HepG2 (cell line): ENCODE results near the gene CTRB2. TPM values are rescaled to one million over a fixed set of nuclear protein-coding genes. Genes with fewer than 3 reads are reported as not detected.
A peak's percentile ranks its signal among the peaks of the same experiment; 100 is the strongest.

Source experiments
- AKAP8 ChIP-seq: sonication (generic); formaldehyde crosslinking; IDR thresholded peaks from 2 replicates; pipeline ENCODE4 v1.5.1; 2020; ENCODE audit warnings: mild to moderate bottlenecking, missing genetic modification reagents
- ATF7-NPFF ChIP-seq: sonication (generic); formaldehyde crosslinking; IDR thresholded peaks from 2 replicates; pipeline ENCODE4 v1.8.1; 2023; ENCODE audit warnings: mild to moderate bottlenecking, low read depth, missing genetic modification reagents, moderate library complexity
- BRD4 ChIP-seq: sonication (generic); formaldehyde crosslinking; IDR thresholded peaks from 2 replicates; pipeline ENCODE4 v1.4.0; 2020; ENCODE audit warnings: missing genetic modification reagents
- CHD4 ChIP-seq: fragments of 200-600 bp; sonication (generic); IDR thresholded peaks from 2 replicates; pipeline ENCODE4 v1.7.0; 2017; ENCODE audit warnings: mild to moderate bottlenecking, low read length, borderline replicate concordance
- ELF4 ChIP-seq: sonication (generic); formaldehyde crosslinking; IDR thresholded peaks from 2 replicates; pipeline ENCODE4 v1.5.0; 2020; ENCODE audit warnings: missing genetic modification reagents, mild to moderate bottlenecking, moderate library complexity, borderline replicate concordance
- KLF16 ChIP-seq, 2 experiments: sonication (generic) in 1 of 2; formaldehyde crosslinking in 1 of 2; IDR thresholded peaks; 2 replicates each; pipeline versions ENCODE4 v1.6.1 to v1.8.0; 2016 to 2023; ENCODE audit warnings: missing genetic modification reagents in 2 of 2, missing compliant biosample characterization in 1 of 2
- MTA1 ChIP-seq: sonication (generic); formaldehyde crosslinking; IDR thresholded peaks from 2 replicates; pipeline ENCODE4 v1.4.0; 2020; ENCODE audit warnings: missing genetic modification reagents, mild to moderate bottlenecking, borderline replicate concordance
- NFKB2 ChIP-seq: sonication (generic); formaldehyde crosslinking; IDR thresholded peaks from 2 replicates; pipeline ENCODE4 v1.4.0; 2020; ENCODE audit warnings: missing genetic modification reagents, borderline replicate concordance
- NR3C1 ChIP-seq: sonication (generic); formaldehyde crosslinking; IDR thresholded peaks from 2 replicates; pipeline ENCODE4 v1.4.0; 2020; ENCODE audit warnings: missing genetic modification reagents
- NRL ChIP-seq: sonication (generic); formaldehyde crosslinking; IDR thresholded peaks from 2 replicates; pipeline ENCODE4 v1.5.0; 2020; ENCODE audit warnings: missing genetic modification reagents, mild to moderate bottlenecking, moderate library complexity, borderline replicate concordance
- PCBP2 ChIP-seq: fragments of 200-400 bp; formaldehyde crosslinking; optimal IDR thresholded peaks from 2 replicates; pipeline ENCODE3; 2018; ENCODE audit warnings: low read length, low read depth; ENCODE audit not compliant: poor library complexity, severe bottlenecking
- SATB2 ChIP-seq: sonication (generic); formaldehyde crosslinking; IDR thresholded peaks from 2 replicates; pipeline ENCODE4 v1.5.0; 2020; ENCODE audit warnings: missing genetic modification reagents
- TBL1XR1 ChIP-seq: fragments of 150-350 bp; IDR thresholded peaks from 2 replicates; pipeline ENCODE4 v1.6.1; 2014; ENCODE audit warnings: borderline replicate concordance, low read length; ENCODE audit not compliant: partially characterized antibody
- TCF7L2 ChIP-seq: IDR thresholded peaks from 2 replicates; pipeline ENCODE4 v1.6.1; 2011; ENCODE audit warnings: mild to moderate bottlenecking, low read depth, low read length, moderate library complexity
- ZBTB4 ChIP-seq: sonication (generic); formaldehyde crosslinking; IDR thresholded peaks from 2 replicates; pipeline ENCODE4 v1.4.0; 2020; ENCODE audit warnings: missing genetic modification reagents, mild to moderate bottlenecking, borderline replicate concordance
- ZFYVE20 ChIP-seq: sonication (generic); formaldehyde crosslinking; IDR thresholded peaks from 2 replicates; pipeline ENCODE4 v1.8.0; 2023; ENCODE audit warnings: low read depth, mild to moderate bottlenecking, moderate library complexity, missing genetic modification reagents, borderline replicate concordance
- ZNF224 ChIP-seq: sonication (generic); formaldehyde crosslinking; IDR thresholded peaks from 2 replicates; pipeline ENCODE4 v1.5.0; 2020; ENCODE audit warnings: mild to moderate bottlenecking, missing genetic modification reagents
- ZNF230 ChIP-seq: sonication (generic); formaldehyde crosslinking; IDR thresholded peaks from 2 replicates; pipeline ENCODE4 v1.4.0; 2020; ENCODE audit warnings: mild to moderate bottlenecking, missing genetic modification reagents
- ZNF343 ChIP-seq: sonication (generic); formaldehyde crosslinking; IDR thresholded peaks from 2 replicates; pipeline ENCODE4 v1.4.0; 2020; ENCODE audit warnings: mild to moderate bottlenecking, missing genetic modification reagents
- ZNF414 ChIP-seq: sonication (generic); formaldehyde crosslinking; IDR thresholded peaks from 2 replicates; pipeline ENCODE4 v1.5.0; 2020; ENCODE audit warnings: missing genetic modification reagents
- ZNF543 ChIP-seq: sonication (generic); formaldehyde crosslinking; IDR thresholded peaks from 2 replicates; pipeline ENCODE4 v1.4.0; 2020; ENCODE audit warnings: mild to moderate bottlenecking, missing genetic modification reagents
- ZNF552 ChIP-seq: sonication (generic); formaldehyde crosslinking; IDR thresholded peaks from 2 replicates; pipeline ENCODE4 v1.9.0; 2022; ENCODE audit warnings: missing genetic modification reagents, mild to moderate bottlenecking, borderline replicate concordance
- ZNF672 ChIP-seq: sonication (generic); formaldehyde crosslinking; IDR thresholded peaks from 2 replicates; pipeline ENCODE4 v1.8.1; 2022; ENCODE audit warnings: missing genetic modification reagents
- ZNF790 ChIP-seq: sonication (generic); formaldehyde crosslinking; IDR thresholded peaks from 2 replicates; pipeline ENCODE4 v1.8.0; 2022; ENCODE audit warnings: missing genetic modification reagents, mild to moderate bottlenecking, borderline replicate concordance
- polyA plus RNA-seq, 8 experiments: library from polyadenylated mRNA; depleted of rRNA in 3 of 8; stranded (reverse) in 7 of 8; unstranded in 1 of 8; fragments of >200 nt; fragmentation: Illumina TruSeq in 4 of 8; extraction: Trizol in 4 of 8; gene quantifications; 2 replicates each; pipeline versions ENCODE4 v1.2.1 to v1.2.3, GENCODE V29; 2011 to 2016; ENCODE audit warnings: low read depth in 4 of 8, missing spikeins in 1 of 8, mixed read lengths in 1 of 8; ENCODE audit not compliant: insufficient read depth in 1 of 8
- total RNA-seq, 5 experiments: library from RNA; depleted of rRNA; stranded (reverse); fragments of >200 nt; fragmentation: Illumina TruSeq; extraction: Trizol; gene quantifications; 2 replicates each; pipeline ENCODE4 v1.2.3, GENCODE V29; 2016; ENCODE audit warnings: low read depth in 1 of 5
- TF ChIP-seq, protein P1 (sequence below): sonication (generic); formaldehyde crosslinking; IDR thresholded peaks from 2 replicates; pipeline ENCODE4 v1.4.0; 2020; ENCODE audit warnings: missing genetic modification reagents; ENCODE audit errors: not compliant biosample characterization

CTRB2 gene
- total and polyA plus RNA-seq, 2 of the 13 experiments (the other 11 are each of a cell fraction or from before 2014, with no cell fraction given): 0.13 TPM; not detected in 1

DNA sequence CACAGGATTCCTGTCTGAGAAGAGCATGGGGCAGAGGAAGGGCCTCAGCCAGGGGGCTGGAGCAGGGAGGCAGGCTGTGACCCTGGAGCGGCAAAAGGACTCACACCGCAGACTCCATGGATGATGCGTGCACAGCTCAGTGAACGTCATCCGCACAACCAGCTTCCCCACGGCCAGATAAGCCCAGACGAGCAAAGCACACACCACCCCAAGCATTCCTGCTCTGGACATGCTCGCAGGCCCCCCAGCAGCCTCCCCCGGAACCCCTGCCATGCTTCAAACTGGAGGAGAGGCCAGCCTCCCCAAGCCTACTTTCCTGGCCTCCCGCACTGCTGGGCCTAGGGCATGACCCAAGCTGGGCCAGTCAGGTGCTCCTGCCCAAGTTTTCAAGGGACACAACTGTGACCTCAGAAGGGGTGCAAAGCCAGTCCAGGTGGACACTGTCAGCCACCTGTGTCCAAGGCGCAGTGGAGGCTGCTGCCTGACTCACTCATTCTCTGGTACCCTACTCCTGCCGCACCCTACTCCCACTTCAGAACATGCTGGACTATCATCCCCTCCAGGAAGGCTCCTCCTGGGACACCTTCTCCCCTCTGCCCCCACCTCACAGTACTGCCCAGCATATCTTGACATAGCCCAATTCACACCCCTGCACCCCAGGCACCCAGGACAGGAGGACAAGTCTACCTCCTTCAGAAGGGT, 39.7 kb upstream of the CTRB2 start (continued):
- TF ChIP-seq ZNF414 (CRISPR knock-in tag): no peak
- no peak for TF ChIP-seq ZNF543 (CRISPR knock-in tag)
- no peak for TF ChIP-seq SATB2 (CRISPR knock-in tag)
- no peak for TF ChIP-seq ZFYVE20 (CRISPR knock-in tag)
- TF ChIP-seq ZNF552 (CRISPR knock-in tag): no peak
- TF ChIP-seq NRL (CRISPR knock-in tag): no peak
- TF ChIP-seq ATF7-NPFF (CRISPR knock-in tag): 0 out of 2 replicates have a peak, but pooled peaks have one; percentile 24
- TF ChIP-seq TCF7L2: no peak
- no peak for TF ChIP-seq TBL1XR1
- no peak for TF ChIP-seq ZNF790
- TF ChIP-seq ZNF230 (CRISPR knock-in tag): no peak
- TF ChIP-seq NFKB2: 0 out of 2 replicates have a peak, but pooled peaks have one; percentile 49
- TF ChIP-seq NR3C1 (CRISPR knock-in tag): no peak
- TF ChIP-seq ZBTB4 (CRISPR knock-in tag): no peak
- no peak for TF ChIP-seq CHD4
- no peak for TF ChIP-seq ZNF224 (CRISPR knock-in tag)
- peak; percentile 72; the same call in 1 of the 2 replicates for TF ChIP-seq BRD4 (CRISPR knock-in tag)
- TF ChIP-seq KLF16 (CRISPR knock-in tag; IDR thresholded peaks at IDR 0.05): no peak
- no peak for TF ChIP-seq PCBP2
- TF ChIP-seq ZNF672 (CRISPR knock-in tag): 0 out of 2 replicates have a peak, but pooled peaks have one; percentile 27
- peak; percentile 81 for TF ChIP-seq AKAP8 (CRISPR knock-in tag)
- TF ChIP-seq, protein P1, sequence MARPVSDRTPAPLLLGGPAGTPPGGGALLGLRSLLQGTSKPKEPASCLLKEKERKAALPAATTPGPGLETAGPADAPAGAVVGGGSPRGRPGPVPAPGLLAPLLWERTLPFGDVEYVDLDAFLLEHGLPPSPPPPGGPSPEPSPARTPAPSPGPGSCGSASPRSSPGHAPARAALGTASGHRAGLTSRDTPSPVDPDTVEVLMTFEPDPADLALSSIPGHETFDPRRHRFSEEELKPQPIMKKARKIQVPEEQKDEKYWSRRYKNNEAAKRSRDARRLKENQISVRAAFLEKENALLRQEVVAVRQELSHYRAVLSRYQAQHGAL (CRISPR knock-in tag): no peak
- no peak for TF ChIP-seq ZNF343
- TF ChIP-seq MTA1 (CRISPR knock-in tag): 0 out of 2 replicates have a peak, but pooled peaks have one; percentile 55
- no peak for TF ChIP-seq ELF4
